Fibroblast of pulmonary artery (primary cell): ENCODE measurements around the gene UQCR11.
A peak's percentile ranks its signal among the peaks of the same experiment; 100 is the strongest.

Experiments used
- DNase-seq: peaks from one replicate; pipeline ENCODE4 v3.0.0-alpha.2; 2010; ENCODE audit warnings: low read depth
- H3K4me3 ChIP-seq: replicated peaks from 2 replicates; pipeline ENCODE4 v1.5.1; 2011; ENCODE audit warnings: low read depth, mild to moderate bottlenecking, control low read depth, low read length, moderate library complexity
- CTCF ChIP-seq: IDR thresholded peaks from 2 replicates; pipeline ENCODE4 v1.5.1; 2011; ENCODE audit warnings: mild to moderate bottlenecking, control low read depth, low read length, inconsistent platforms; ENCODE audit errors: missing control alignments

The UQCR11 gene

GRCh38 chr19:1605236-1606137, at the start of gene UQCR11:
UQCR11 (minus strand) TSS chr19:1605462; CDS start chr19:1605409, 53 bp downstream.
- peak; percentile 61 for TF ChIP-seq CTCF
- H3K4me3 ChIP-seq, result peak within 1 kb of the TSS; percentile 95
- DNase-seq, result peak; percentile 96

GRCh38 chr19:1654178-1654792, 49.0 kb upstream of the UQCR11 start:
- DNase-seq, result no peak

GRCh38 chr19:1653300-1653628, 48.0 kb upstream of the UQCR11 start:
- TF ChIP-seq CTCF, result no peak
- DNase-seq, result no peak
- peak overlapping the region; percentile 64 for H3K4me3 ChIP-seq

More at GRCh38 chr19:1654178-1654792, 49.0 kb upstream of the UQCR11 start:
- no peak for TF ChIP-seq CTCF
- H3K4me3 ChIP-seq, result no peak overlapping the region

- TF ChIP-seq CTCF, result no peak
- peak within 1 kb of the TSS; percentile 71 for H3K4me3 ChIP-seq
Observed at GRCh38 chr19:1652471-1653299, 47.4 kb upstream of the UQCR11 start, which contains the start of gene TCF3. TCF3 (minus strand) TSS chr19:1652615; CDS start chr19:1650248, 2,367 bp downstream.

GRCh38 chr19:1651568-1652291, 46.5 kb upstream of the UQCR11 start:
- H3K4me3 ChIP-seq, result peak overlapping the region; percentile 71
- peak; percentile 26 for DNase-seq
- no peak for TF ChIP-seq CTCF

More at GRCh38 chr19:1652471-1653299, 47.4 kb upstream of the UQCR11 start, which contains the start of gene TCF3:
- DNase-seq, result peak; percentile 99
